Activated T-cell treated with anti-CD3 and anti-CD28 coated beads, Interleukin-2, amount 50 U/mL, for 4 hours (primary cell): Measurements from ENCODE around the gene TSPY8. TPM values are rescaled to one million over a fixed set of nuclear protein-coding genes. Genes with fewer than 3 reads are reported as not detected.
"Not testable (repeated sequence)": the region's sequence is repeated elsewhere in the genome, so short reads cannot be mapped to it uniquely, and the experiment has no call there.

Source experiments
- ATAC-seq, 2 donors: fragments of 200-7000 bp; cut with Tn5 transposase; one replicate each; pipeline ENCODE4 v1.10.0; 2021
- DNase-seq: peaks from one replicate; pipeline ENCODE4 v3.0.0-alpha.2; 2020
- H3K27me3 Mint-ChIP-seq: one replicate; pipeline ENCODE4 v1.8.0; 2021; ENCODE audit warnings: low read depth, mixed read lengths
- H3K36me3 Mint-ChIP-seq: one replicate; pipeline ENCODE4 v1.8.0; 2022; ENCODE audit warnings: mixed read lengths; ENCODE audit not compliant: insufficient read depth
- H3K4me1 Mint-ChIP-seq: one replicate; pipeline ENCODE4 v1.8.0; 2021; ENCODE audit warnings: low read depth, mixed read lengths
- H3K4me3 Mint-ChIP-seq: one replicate; pipeline ENCODE4 v1.8.0; 2021; ENCODE audit warnings: mild to moderate bottlenecking, moderate library complexity, mixed read lengths
- H3K9me3 Mint-ChIP-seq: one replicate; pipeline ENCODE4 v1.8.0; 2021; ENCODE audit warnings: mixed read lengths
- total RNA-seq, 3 donors: library from RNA; stranded (reverse); gene quantifications; one replicate each; pipeline ENCODE4 v1.2.1, GENCODE V29; 2021

Gene TSPY8, protein sequence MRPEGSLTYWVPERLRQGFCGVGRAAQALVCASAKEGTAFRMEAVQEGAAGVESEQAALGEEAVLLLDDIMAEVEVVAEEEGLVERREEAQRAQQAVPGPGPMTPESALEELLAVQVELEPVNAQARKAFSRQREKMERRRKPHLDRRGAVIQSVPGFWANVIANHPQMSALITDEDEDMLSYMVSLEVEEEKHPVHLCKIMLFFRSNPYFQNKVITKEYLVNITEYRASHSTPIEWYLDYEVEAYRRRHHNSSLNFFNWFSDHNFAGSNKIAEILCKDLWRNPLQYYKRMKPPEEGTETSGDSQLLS
- not detected for total RNA-seq

DNA sequence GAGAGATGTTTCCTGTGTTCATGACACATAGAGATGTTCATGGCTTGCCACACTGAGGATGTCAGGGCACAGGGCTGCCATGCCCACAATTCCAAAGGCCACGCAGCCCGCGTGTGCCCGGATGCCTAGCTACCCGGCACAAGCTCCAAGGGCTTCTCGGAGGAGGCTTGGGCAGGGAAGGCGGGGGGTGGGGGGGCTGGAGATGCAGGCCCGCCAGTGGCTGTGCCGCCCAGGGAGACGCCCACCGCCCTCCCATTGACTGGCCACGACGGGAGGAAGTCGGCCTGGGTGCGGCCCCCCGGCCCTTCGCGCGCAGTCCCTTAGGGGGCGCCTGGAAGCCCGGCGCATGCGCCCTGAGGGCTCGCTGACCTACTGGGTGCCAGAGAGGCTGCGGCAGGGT lies at the start of gene TSPY8:
Gene TSPY8 (plus strand): TSS at position 301 of the 400 bp plus-strand sequence. CDS start 46 bp downstream, at position 347.
- H3K9me3 Mint-ChIP-seq, ATAC-seq, H3K4me1 Mint-ChIP-seq, H3K36me3 Mint-ChIP-seq, DNase-seq, H3K4me3 Mint-ChIP-seq, H3K27me3 Mint-ChIP-seq: not testable (repeated sequence)

DNA sequence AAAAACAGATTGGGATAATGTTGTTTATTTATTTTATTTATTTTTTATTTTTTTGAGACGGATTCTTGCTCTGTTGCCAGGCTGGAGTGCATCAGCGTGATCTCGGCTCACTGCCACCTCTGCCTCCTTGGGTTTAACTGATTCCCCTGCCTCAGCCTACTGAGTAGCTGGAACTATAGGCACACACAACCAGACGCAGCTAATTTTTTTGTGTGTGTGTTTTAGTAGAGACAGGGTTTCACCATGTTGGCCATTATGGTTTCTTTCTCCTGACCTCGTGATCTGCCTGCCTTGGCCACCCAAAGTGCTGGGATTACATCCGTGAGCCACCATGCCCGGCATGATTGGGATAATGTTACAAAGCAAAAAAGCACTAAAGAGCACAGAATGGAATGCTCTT lies 36.6 kb upstream of the TSPY8 start:
- ATAC-seq: no peak
- Mint-ChIP-seq H3K36me3 (no peaks in the 10 kb centered on the region), H3K4me3 (no peak overlapping the region)

DNA sequence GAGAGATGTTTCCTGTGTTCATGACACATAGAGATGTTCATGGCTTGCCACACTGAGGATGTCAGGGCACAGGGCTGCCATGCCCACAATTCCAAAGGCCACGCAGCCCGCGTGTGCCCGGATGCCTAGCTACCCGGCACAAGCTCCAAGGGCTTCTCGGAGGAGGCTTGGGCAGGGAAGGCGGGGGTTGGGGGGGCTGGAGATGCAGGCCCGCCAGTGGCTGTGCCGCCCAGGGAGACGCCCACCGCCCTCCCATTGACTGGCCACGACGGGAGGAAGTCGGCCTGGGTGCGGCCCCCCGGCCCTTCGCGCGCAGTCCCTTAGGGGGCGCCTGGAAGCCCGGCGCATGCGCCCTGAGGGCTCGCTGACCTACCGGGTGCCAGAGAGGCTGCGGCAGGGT lies 20.4 kb upstream of the TSPY8 start, which contains the start of gene TSPY4:
Gene TSPY4 (plus strand): TSS at position 301 of the 400 bp plus-strand sequence. CDS start 46 bp downstream, at position 347.
- H3K4me3 Mint-ChIP-seq, H3K9me3 Mint-ChIP-seq, H3K36me3 Mint-ChIP-seq, ATAC-seq, DNase-seq, H3K27me3 Mint-ChIP-seq, H3K4me1 Mint-ChIP-seq: not testable (repeated sequence)

More for the DNA sequence above, 36.6 kb upstream of the TSPY8 start:
- Mint-ChIP-seq H3K4me1 (no peaks in the 10 kb centered on the region), H3K9me3 (no peaks in the 10 kb centered on the region), H3K27me3 (no peaks in the 10 kb centered on the region)
- DNase-seq: no peak

DNA sequence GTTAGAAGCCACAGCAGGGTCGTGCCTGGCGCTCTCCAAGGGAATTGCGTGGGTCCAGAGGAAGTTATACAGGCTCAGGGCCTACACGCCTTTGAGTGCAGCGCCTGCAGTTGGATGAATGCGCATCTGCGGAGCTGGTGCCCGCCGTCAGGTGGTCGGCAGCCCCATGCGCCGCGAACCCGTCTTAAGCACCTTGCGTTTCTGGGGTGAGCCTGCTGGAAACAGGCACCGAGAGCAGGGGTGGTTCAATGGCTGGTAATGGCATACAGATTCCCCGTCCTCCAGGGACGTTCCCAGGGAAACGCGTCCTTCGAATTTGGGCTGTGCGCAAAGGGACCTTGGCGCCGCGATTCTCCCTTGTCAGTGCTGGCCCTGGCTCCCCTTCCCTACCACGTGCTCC lies 38.9 kb downstream of the TSPY8 start:
- H3K27me3 Mint-ChIP-seq, H3K4me3 Mint-ChIP-seq, ATAC-seq, H3K36me3 Mint-ChIP-seq, H3K9me3 Mint-ChIP-seq, H3K4me1 Mint-ChIP-seq, DNase-seq: not testable (repeated sequence)

DNA sequence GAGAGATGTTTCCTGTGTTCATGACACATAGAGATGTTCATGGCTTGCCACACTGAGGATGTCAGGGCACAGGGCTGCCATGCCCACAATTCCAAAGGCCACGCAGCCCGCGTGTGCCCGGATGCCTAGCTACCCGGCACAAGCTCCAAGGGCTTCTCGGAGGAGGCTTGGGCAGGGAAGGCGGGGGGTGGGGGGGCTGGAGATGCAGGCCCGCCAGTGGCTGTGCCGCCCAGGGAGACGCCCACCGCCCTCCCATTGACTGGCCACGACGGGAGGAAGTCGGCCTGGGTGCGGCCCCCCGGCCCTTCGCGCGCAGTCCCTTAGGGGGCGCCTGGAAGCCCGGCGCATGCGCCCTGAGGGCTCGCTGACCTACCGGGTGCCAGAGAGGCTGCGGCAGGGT lies 40.5 kb downstream of the TSPY8 start, which contains the start of gene TSPY3:
Gene TSPY3 (plus strand): TSS at position 301 of the 400 bp plus-strand sequence. CDS start 46 bp downstream, at position 347.
- not testable (repeated sequence) for DNase-seq, H3K4me1 Mint-ChIP-seq, H3K36me3 Mint-ChIP-seq, H3K4me3 Mint-ChIP-seq, H3K27me3 Mint-ChIP-seq, ATAC-seq, H3K9me3 Mint-ChIP-seq

Other genes with a start within 250 kb of the TSPY8 start
- not detected for gene TSPY4, start 20.3 kb upstream of the TSPY8 start, total RNA-seq
- gene TSPY3, start 40.6 kb downstream of the TSPY8 start, total RNA-seq: not detected
- not detected for gene TSPY1, start 109.2 kb downstream of the TSPY8 start, total RNA-seq
- not detected for gene TSPY9, start 129.5 kb downstream of the TSPY8 start, total RNA-seq
- gene TSPY10, start 170.1 kb downstream of the TSPY8 start, total RNA-seq: not detected